ENCODE measurements around the gene SDCBP2.

SDCBP2 gene

DNA sequence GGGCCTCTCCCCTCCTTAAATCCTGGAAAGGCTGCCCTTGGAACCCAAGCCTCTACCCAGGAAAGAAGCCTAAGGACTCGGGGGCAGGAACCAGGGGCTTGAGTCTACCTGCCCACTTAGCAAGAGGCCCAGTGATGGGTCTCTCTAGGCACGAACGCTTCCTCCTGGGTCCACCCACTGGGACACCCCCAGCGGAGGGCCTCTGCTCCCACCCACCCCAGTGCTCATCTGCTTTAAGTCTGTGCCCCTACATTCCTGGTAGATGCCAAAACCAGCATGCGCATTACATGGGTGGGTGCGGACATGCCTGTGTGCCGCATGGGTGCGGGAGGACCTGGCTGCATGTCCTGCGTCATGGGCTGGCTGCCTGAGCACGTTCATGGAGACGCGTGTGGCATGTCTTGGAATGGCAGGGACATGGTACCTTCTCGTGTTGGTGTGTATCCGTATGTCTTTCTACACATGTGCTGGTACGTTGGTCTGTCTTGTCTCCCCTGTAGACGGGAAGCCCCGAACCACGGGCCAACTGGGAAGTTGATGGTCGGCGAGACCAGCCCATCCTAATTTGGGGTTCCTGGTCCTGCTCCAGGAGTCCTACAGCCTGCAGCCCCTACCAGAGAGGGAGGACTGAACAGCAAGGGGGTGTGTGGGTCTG lies 33.5 kb downstream of the SDCBP2 start:
- TF ChIP-seq GATA2 (IDR thresholded peaks at IDR 0.05; ENCODE audit: low read depth, low read length) (no peak), GATA3 (IDR thresholded peaks at IDR 0.05; ENCODE audit: low read depth, low read length) (no peak)

DNA sequence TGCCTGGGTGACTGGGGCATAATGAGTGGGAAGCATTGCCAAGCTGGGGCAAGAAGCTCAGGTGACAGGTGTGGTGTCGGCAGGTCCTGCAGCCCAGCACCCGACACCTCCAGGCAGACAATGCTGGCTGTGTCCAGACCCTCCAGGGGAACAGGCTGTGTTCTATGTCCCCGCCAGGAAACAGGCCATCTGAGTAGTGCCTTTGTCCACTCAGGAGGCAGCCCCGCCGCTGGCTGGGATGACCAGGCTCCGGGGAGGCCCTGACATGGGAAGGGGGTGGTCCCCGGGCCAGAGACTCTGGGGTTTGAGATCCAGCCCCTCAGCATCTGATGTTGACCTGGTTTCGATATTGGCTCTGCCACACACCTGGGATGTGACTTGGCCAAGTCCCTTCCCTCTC lies 34.4 kb downstream of the SDCBP2 start:
- TF ChIP-seq GATA2 (IDR thresholded peaks at IDR 0.05; ENCODE audit: low read depth, low read length): no peak

DNA sequence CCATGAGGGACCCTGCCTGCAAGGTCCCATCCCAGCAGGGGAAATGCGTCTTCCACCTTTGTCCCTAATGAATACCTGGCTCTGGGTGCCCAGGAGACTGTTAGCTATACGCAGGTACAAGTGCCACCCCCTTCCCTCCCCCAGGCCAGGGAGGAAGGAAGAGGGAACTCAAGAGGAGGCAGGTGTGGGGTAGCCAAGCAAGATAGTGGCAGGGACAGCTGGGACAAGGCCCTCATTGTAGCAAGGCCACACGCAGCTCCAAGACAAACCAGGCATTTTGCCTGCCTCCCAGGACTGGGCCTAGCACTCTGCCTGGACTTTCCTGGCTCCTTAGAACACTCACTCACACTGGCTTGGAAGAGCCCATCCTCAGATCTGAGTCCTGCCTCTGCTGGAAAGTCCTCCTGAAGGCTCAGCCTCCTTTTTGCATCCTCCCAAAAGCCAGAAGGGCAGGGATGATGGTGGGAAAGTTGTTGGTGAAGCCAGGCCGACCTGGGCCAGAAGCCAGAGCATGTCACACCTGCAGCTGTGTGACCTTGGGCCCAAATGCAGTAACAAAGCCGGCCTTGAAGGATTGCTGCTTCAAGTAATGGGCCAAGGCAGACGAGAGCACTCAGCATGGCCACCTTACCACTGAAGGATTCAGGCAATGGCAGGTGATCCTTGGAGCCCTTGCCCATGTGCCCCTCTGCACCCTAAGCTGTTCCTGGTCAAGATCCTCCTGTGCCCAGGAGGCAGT lies 35.1 kb downstream of the SDCBP2 start:
- no peak for TF ChIP-seq GATA3 (IDR thresholded peaks at IDR 0.05; ENCODE audit: low read depth, low read length)
- TF ChIP-seq GATA2 (IDR thresholded peaks at IDR 0.05; ENCODE audit: low read depth, low read length): no peak

DNA sequence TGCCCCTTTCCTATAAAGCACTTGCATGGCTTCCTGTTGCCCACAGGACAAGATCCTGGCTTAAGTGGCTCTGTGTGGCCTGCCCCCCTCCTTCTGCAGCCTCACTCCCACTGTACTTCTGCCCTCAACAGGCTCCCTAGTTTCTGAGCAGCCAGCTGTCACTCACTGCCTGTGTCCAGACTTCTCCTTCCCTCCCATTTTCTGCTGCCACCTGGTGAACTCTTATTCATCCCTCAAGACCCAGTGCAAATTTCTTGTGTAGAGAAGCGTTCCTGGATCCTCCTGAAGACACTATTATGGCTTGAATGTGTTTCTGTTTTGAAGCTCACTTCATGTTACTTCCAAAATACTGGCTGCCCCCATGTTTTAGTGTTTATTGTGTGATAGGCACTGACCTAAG lies 36.3 kb downstream of the SDCBP2 start:
- TF ChIP-seq GATA3 (IDR thresholded peaks at IDR 0.05; ENCODE audit: low read depth, low read length): no peak
- no peak for TF ChIP-seq GATA2 (IDR thresholded peaks at IDR 0.05; ENCODE audit: low read depth, low read length)

DNA sequence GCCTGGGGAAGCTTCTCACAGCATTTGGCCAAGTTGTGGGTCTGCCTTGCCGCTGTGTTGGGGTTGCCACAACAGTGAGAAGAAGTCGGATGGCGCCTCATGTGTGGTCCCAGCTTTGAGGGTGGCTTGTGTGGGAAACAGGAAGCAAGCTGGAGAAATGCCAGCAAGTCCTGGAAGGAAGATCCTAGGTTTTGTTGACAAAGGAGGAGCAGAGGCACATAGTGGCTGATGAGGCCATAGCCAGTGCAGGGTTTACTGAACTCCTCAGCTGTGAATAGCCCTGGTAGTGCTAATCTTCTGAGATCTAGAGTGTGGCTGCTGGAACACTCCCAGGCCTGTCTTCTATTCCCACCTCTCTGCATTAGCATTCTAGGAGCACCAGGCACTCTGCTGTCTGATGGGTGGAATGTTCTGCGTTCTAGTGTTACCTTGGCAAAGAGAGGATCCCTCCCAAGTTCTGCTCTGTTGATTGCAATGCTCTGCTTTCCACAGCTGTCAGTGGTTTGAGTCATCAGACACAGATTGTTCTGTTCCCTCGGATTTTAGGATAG lies 37.7 kb downstream of the SDCBP2 start:
- TF ChIP-seq GATA2 (IDR thresholded peaks at IDR 0.05; ENCODE audit: low read depth, low read length) (no peak; the same call in 1 of the 2 replicates), GATA3 (IDR thresholded peaks at IDR 0.05; ENCODE audit: low read depth, low read length) (no peak)

DNA sequence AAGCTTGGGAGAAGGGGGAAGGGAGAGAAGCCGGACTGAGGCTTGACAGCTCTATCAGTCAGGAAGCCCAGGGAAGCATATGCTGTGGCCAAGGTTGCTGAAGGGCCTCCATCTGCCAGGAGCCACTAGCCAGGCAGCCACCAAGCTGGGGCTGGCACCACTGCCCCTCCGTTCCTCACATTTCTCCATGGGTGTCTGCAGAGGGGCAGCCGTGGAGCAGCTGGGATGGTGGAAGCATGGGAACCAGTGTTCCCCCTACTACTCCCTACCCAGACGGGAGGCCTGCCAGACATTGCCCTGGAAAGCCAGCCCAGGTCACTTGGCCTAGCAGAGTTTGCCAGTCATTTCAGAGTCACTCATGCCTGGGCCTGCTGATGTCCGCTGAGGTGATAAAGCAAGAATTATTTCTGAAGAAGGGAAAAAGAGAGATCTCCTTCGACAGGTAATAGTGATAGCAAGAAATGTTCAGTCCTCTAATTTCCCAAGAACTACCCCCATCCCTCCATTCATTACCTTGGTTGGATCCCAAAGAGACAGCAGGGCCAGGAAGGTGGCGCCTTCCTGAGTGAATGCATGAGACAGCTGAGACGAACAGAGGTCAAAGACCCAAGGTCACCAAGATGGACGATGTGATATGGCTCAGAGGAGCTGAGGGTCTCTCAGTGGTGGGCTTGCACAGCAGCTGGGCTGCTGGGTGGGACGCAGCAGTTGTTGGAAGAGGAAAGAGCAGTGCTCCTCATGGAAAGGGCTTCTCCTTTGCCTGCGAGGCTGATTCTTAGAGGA lies 41.0 kb downstream of the SDCBP2 start:
- TF ChIP-seq GATA2 (IDR thresholded peaks at IDR 0.05; ENCODE audit: low read depth, low read length) (no peak), GATA3 (IDR thresholded peaks at IDR 0.05; ENCODE audit: low read depth, low read length) (no peak)

DNA sequence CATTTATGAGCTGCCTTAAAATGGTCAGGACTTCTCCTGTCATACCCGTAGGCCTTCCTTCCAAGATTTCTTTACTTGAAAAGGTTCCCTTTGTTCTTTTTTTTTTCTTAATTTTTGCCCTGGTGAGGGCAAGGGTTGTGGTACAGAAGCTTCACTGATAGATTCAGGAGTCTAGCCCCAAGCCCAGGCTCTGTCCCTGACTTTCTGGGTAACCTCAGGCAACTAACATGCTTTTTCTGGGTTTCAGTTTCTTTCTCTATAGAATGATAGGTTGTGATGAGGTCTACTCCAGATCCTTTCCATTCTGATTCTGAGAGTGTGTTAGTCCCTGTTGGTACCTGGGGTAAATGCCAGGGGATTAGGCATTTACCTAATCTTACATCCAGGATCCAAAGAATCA lies 41.6 kb downstream of the SDCBP2 start:
- no peak for TF ChIP-seq GATA3 (IDR thresholded peaks at IDR 0.05; ENCODE audit: low read depth, low read length)
- no peak for TF ChIP-seq GATA2 (IDR thresholded peaks at IDR 0.05; ENCODE audit: low read depth, low read length)

DNA sequence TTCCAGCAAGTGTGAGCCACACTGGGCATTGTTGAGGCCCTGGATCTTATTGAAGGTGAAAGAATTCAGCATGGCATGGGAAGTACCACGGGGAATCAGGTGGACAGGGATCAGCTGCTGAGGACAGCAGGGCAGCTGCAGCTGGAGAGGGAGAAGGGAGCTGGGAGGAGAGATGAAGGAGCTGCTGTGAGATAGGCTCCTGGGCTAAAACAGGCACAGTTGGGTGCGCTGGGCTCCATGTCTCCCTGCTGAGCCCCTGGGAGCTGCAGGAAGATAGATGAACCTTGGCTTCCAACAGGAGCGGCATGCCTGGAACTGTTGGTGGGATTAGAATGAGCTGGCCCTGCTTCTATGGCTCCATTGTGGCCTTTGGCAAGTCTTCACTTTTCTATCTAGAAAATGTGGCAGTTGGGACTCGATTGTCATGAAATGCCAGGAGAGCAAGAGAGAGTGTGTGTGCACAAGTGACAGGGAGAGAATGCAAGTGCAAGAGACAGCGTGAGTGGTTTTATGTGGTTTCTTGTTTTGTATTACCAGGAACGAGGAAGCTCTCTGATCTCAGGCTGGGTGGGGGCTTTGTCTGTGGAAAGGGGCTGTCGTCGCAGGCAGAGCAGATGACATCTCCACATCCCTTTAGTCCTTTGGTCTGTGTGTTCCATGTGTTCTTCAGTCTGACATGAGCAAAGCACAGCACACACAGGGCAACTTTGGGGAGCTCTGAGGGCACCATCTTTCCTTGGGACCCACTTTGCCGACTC lies 42.5 kb downstream of the SDCBP2 start:
- no peak for TF ChIP-seq GATA2 (IDR thresholded peaks at IDR 0.05; ENCODE audit: low read depth, low read length)
- no peak for TF ChIP-seq GATA3 (IDR thresholded peaks at IDR 0.05; ENCODE audit: low read depth, low read length)

DNA sequence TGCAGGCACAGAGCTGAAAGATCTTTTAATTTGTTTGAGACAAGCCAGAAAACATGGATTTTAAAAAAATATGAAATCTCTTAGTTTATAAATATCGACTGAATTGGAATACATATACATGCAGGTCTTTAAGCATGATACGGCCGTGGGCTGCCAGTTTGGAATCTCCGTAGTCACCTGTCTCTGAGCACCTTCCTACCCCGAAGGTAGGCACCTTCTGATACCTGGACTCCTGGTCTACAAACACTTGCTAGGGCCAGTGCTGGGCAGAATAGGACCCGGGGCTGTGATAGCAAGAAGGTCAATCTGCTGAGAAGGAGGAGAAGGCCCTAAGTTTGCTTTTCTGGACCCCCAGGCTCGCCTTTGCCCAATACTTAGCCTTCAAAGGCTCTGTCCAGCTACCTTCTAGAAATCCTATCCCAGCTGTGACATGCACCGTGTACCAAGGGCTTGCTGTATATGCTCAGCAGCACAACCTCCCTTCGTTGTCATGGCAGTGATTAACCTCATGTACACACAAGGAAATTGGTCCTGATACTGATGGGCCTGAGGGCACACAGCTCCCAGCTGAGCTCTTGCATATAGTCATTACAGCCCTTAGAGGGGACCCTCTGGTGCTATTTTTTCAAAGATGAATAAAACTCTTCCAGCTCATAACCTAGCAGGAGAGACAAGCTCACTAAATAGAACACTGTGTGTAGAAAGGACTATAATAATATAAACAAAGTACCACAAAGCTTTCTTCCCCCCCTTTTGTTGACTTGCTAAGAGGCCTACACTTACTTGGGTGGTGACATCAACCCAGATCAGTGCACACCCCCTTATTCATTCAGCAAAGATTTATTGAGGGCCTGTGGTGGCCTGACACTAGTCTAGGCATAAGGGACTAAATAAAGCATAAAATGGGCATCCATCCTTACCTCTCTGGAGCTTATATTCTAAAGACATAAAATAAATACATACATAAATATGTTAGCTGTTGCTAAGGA lies 45.1 kb downstream of the SDCBP2 start:
- no peak for TF ChIP-seq GATA3 (IDR thresholded peaks at IDR 0.05; ENCODE audit: low read depth, low read length)
- no peak for TF ChIP-seq GATA2 (IDR thresholded peaks at IDR 0.05; ENCODE audit: low read depth, low read length)

DNA sequence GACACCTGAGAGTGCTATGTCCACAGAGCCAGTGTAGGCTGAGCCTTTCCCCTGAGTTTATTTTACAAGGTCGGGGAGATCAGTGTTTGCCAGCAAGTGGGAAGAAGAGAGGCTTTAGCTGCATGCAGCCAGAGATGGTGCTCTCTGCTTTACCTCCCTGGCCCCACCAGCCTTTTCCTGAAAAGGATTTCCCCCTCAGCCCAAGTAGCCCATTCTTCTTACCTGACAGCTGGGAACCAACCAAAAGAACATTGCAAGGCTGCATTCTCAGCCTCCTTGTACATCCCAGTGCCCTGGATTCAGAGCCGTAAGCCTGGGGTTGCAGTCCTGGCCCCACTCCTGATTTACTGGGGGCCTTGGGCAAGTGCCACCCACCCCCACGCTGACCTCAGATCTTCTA lies 46.0 kb downstream of the SDCBP2 start:
- TF ChIP-seq GATA2 (IDR thresholded peaks at IDR 0.05; ENCODE audit: low read depth, low read length): no peak
- no peak for TF ChIP-seq GATA3 (IDR thresholded peaks at IDR 0.05; ENCODE audit: low read depth, low read length)

DNA sequence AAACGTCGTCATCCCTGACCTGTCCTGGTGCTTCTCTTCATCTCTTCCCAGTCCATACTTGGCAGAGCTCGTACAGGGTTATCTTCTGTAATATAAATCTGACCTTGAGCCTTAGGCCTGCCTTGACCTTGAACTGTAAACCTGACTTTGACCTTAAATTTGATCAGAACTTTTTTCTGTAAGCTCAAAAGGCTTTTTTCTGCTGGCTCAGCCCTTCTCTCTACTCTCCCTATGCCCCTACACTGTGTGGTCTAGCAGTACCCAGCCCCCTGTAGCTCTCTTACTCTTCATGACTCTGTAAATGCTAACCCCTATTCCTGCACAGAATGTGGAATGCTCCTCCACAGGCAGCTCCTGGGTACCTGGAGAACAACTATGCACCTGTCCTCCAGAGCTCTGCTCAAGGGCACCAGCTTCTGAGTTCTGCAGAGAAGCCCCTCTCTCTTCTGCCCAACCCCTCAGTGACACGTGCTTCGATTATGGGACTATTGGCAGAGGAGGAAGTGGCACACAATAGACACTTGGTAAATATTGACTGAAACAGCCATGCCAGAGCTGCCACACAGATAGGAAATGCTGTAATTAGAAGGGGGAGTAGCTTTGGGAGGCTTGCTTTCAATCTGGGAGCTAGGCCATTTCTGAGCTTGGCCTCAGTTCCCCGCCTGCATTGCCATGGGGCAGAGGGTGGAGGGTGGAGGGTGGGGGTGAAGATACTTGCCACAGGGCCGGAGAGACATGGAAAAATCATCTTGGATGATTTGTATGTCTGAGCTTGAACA lies 47.5 kb downstream of the SDCBP2 start:
- TF ChIP-seq GATA3 (IDR thresholded peaks at IDR 0.05; ENCODE audit: low read depth, low read length) (no peak), GATA2 (IDR thresholded peaks at IDR 0.05; ENCODE audit: low read depth, low read length) (no peak)
